Measurements from ENCODE around the gene HOXC12.

HOXC12 gene

GRCh38 chr12:54005853-54006558 lies 51.3 kb downstream of the HOXC12 start (continued):
- TF ChIP-seq ZNF280D (tag by site-specific recombination; IDR thresholded peaks at IDR 0.05) (no peak), ZNF530 (tag by site-specific recombination; IDR thresholded peaks at IDR 0.05; ENCODE audit: low read depth) (no peak), ZNF391 (tag by site-specific recombination; IDR thresholded peaks at IDR 0.05; ENCODE audit: borderline replicate concordance, low read depth) (no peak; the same call in 1 of the 2 replicates), SCRT2 (tag by site-specific recombination; IDR thresholded peaks at IDR 0.05) (no peak), ZNF140 (tag by site-specific recombination; IDR thresholded peaks at IDR 0.05) (no peak), OVOL3 (tag by site-specific recombination; IDR thresholded peaks at IDR 0.05) (no peak), ZFP3 (tag by site-specific recombination; IDR thresholded peaks at IDR 0.05; ENCODE audit: low read depth) (no peak), ZNF571 (tag by site-specific recombination; IDR thresholded peaks at IDR 0.05) (no peak), PRDM1 (tag by site-specific recombination; IDR thresholded peaks at IDR 0.05) (no peak), HOXD13 (CRISPR knock-in tag; IDR thresholded peaks at IDR 0.05; ENCODE audit: borderline replicate concordance) (no peak), ZNF626 (tag by site-specific recombination; IDR thresholded peaks at IDR 0.05) (no peak), ZBTB6 (tag by site-specific recombination; IDR thresholded peaks at IDR 0.05) (no peak), ZNF324 (tag by site-specific recombination; IDR thresholded peaks at IDR 0.05) (no peak; the same call in 1 of the 2 replicates), ZNF121 (tag by site-specific recombination; IDR thresholded peaks at IDR 0.05) (no peak), MEIS1 (CRISPR knock-in tag; IDR thresholded peaks at IDR 0.05; ENCODE audit: borderline replicate concordance) (no peak), ZNF280C (tag by site-specific recombination; IDR thresholded peaks at IDR 0.05) (no peak), REPIN1 (tag by site-specific recombination; IDR thresholded peaks at IDR 0.05; ENCODE audit: low read depth) (no peak), ZEB2 (tag by site-specific recombination; IDR thresholded peaks at IDR 0.05) (peak; percentile 82), ZNF654 (tag by site-specific recombination; IDR thresholded peaks at IDR 0.05; ENCODE audit: low read depth) (peak; percentile 91), ZNF624 (tag by site-specific recombination; IDR thresholded peaks at IDR 0.05) (no peak), PRDM6 (tag by site-specific recombination; IDR thresholded peaks at IDR 0.05) (no peak), REST (tag by site-specific recombination; IDR thresholded peaks at IDR 0.05) (no peak), ZNF23 (tag by site-specific recombination; IDR thresholded peaks at IDR 0.05; ENCODE audit: borderline replicate concordance) (no peak), ZNF664 (tag by site-specific recombination; IDR thresholded peaks at IDR 0.05) (no peak), ZBTB1 (tag by site-specific recombination; IDR thresholded peaks at IDR 0.05) (no peak), ZNF433 (tag by site-specific recombination; IDR thresholded peaks at IDR 0.05; ENCODE audit: low read depth) (no peak), KLF16 (tag by site-specific recombination; IDR thresholded peaks at IDR 0.05) (no peak; the same call in 1 of the 2 replicates), ZNF2 (tag by site-specific recombination; IDR thresholded peaks at IDR 0.05) (peak; percentile 92), ZNF837 (tag by site-specific recombination; IDR thresholded peaks at IDR 0.05) (no peak), ZNF211 (tag by site-specific recombination; IDR thresholded peaks at IDR 0.05; ENCODE audit: low read depth) (no peak)

Data from HEK293 (cell line).